H1 (cell line): ENCODE results near the gene ACBD4. TPM values are rescaled to one million over a fixed set of nuclear protein-coding genes. Genes with fewer than 3 reads are reported as not detected.
A peak's percentile ranks its signal among the peaks of the same experiment; 100 is the strongest.

Source experiments
- BACH1 ChIP-seq: IDR thresholded peaks from 2 replicates; pipeline ENCODE4 v1.6.1; 2012; ENCODE audit warnings: low read length, improper control_type of control experiment
- BCL11A ChIP-seq, 2 experiments: IDR thresholded peaks; one replicate each; pipeline ENCODE4 v1.6.1; 2011; ENCODE audit warnings: low read depth in 2 of 2, low read length in 2 of 2, mild to moderate bottlenecking in 2 of 2
- BRCA1 ChIP-seq: IDR thresholded peaks from 2 replicates; pipeline ENCODE4 v1.6.1; 2012; ENCODE audit warnings: low read depth, low read length, improper control_type of control experiment
- CBX8 ChIP-seq: fragments of 300-800, 300-1000 bp; sonication (generic); IDR thresholded peaks from 2 replicates; pipeline ENCODE4 v1.7.1; 2016; ENCODE audit warnings: low read depth, low read length, borderline replicate concordance
- CTBP2 ChIP-seq: IDR thresholded peaks from 2 replicates; pipeline ENCODE4 v1.7.0; 2011; ENCODE audit warnings: borderline replicate concordance, mild to moderate bottlenecking, moderate library complexity, mixed read lengths, low read length; ENCODE audit not compliant: insufficient read depth, insufficient read length
- CTCF ChIP-seq, 3 experiments: IDR thresholded peaks; 1 replicate in 2 of 3; 2 replicates in 1 of 3; pipeline versions ENCODE4 v1.5.1 to v1.6.1; 2011; ENCODE audit warnings: low read length in 3 of 3, mild to moderate bottlenecking in 3 of 3, inconsistent platforms in 2 of 3, low read depth in 1 of 3, moderate library complexity in 1 of 3; ENCODE audit not compliant: insufficient read depth in 1 of 3; ENCODE audit errors: control extremely low read depth in 1 of 3
- E2F6 ChIP-seq: IDR thresholded peaks from 2 replicates; pipeline ENCODE4 v1.6.1; 2012; ENCODE audit warnings: inconsistent platforms
- EP300 ChIP-seq, 2 experiments: IDR thresholded peaks; 1 replicate in 1 of 2; 2 replicates in 1 of 2; pipeline ENCODE4 v1.6.1; 2011 to 2012; ENCODE audit warnings: low read depth in 2 of 2, low read length in 2 of 2, mild to moderate bottlenecking in 2 of 2, borderline replicate concordance in 1 of 2, inconsistent platforms in 1 of 2, moderate library complexity in 1 of 2
- FOSL1 ChIP-seq: IDR thresholded peaks from 2 replicates; pipeline ENCODE4 v1.6.1; 2011; ENCODE audit warnings: mild to moderate bottlenecking, low read depth, low read length, moderate library complexity; ENCODE audit not compliant: insufficient read depth
- GTF2F1 ChIP-seq: IDR thresholded peaks from 2 replicates; pipeline ENCODE4 v1.6.1; 2012; ENCODE audit warnings: low read depth, low read length, improper control_type of control experiment, borderline replicate concordance
- JUN ChIP-seq: IDR thresholded peaks from 2 replicates; pipeline ENCODE4 v1.6.1; 2011; ENCODE audit warnings: low read depth, mild to moderate bottlenecking, improper control_type of control experiment, low read length
- KDM5A ChIP-seq: fragments of 200-600 bp; IDR thresholded peaks from 2 replicates; pipeline ENCODE4 v1.7.1; 2012; ENCODE audit warnings: mild to moderate bottlenecking, low read length, inconsistent platforms, mixed read lengths
- MAFK ChIP-seq: IDR thresholded peaks from 2 replicates; pipeline ENCODE4 v1.6.1; 2012; ENCODE audit warnings: low read depth, mild to moderate bottlenecking, improper control_type of control experiment, low read length
- NANOG ChIP-seq: IDR thresholded peaks from 2 replicates; pipeline ENCODE4 v1.6.1; 2011; ENCODE audit warnings: low read length, low read depth, mild to moderate bottlenecking, inconsistent platforms; ENCODE audit not compliant: insufficient read depth, poor library complexity, severe bottlenecking
- RBBP5 ChIP-seq: IDR thresholded peaks from 2 replicates; pipeline ENCODE4 v1.7.1; 2012; ENCODE audit warnings: low read depth, mild to moderate bottlenecking, inconsistent platforms, low read length, moderate library complexity, borderline replicate concordance
- RXRA ChIP-seq: IDR thresholded peaks from 2 replicates; pipeline ENCODE4 v1.6.1; 2011; ENCODE audit warnings: low read depth, mild to moderate bottlenecking, low read length, moderate library complexity; ENCODE audit not compliant: insufficient read depth
- SIX5 ChIP-seq: IDR thresholded peaks from 2 replicates; pipeline ENCODE4 v1.6.1; 2011; ENCODE audit warnings: mild to moderate bottlenecking, low read depth, low read length
- SUZ12 ChIP-seq: fragments of 200-600 bp; sonication (generic); IDR thresholded peaks from 2 replicates; pipeline ENCODE4 v1.6.1; 2012; ENCODE audit warnings: mild to moderate bottlenecking, inconsistent platforms, low read length, moderate library complexity, mixed read lengths
- TBP ChIP-seq: IDR thresholded peaks from 2 replicates; pipeline ENCODE4 v1.6.1; 2011; ENCODE audit warnings: low read depth, low read length, improper control_type of control experiment
- polyA plus RNA-seq, 7 experiments: library from polyadenylated mRNA; depleted of rRNA in 3 of 7; stranded (reverse) in 5 of 7; unstranded in 2 of 7; fragments of >200 nt in 5 of 7; fragments of 200-250 nt in 2 of 7; gene quantifications; 1 replicate in 5 of 7; 2 replicates in 1 of 7; 4 replicates in 1 of 7; pipeline versions ENCODE4 v1.2.1 to v1.2.3, GENCODE V29; 2011 to 2013; ENCODE audit warnings: missing spikeins in 2 of 7, mixed read lengths in 2 of 7
- total RNA-seq: library from RNA; stranded (reverse); fragmentation: NEBNext Ultra II Directional; extraction: Animal tissue kit (Norgen Biotek cat#: 25700); gene quantifications from 2 replicates; pipeline ENCODE4 v1.2.1, GENCODE V29; 2021

Gene ACBD4
- total and polyA plus RNA-seq, 2 of the 8 experiments (the other 6 are each of a cell fraction or from before 2014, with no cell fraction given): 7.3 to 10.7 TPM

GRCh38 chr17:45135192-45135977 is at the start of gene ACBD4 (continued):
- TF ChIP-seq CTCF (IDR thresholded peaks at IDR 0.05; ENCODE audit: control extremely low read depth in 1 of 3, insufficient read depth in 1 of 3, low read depth in 1 of 3, low read length in 3 of 3): peak; percentile 100
- no peak for TF ChIP-seq RXRA
- TF ChIP-seq GTF2F1: no peak
- TF ChIP-seq CBX8: no peak
- no peak for TF ChIP-seq KDM5A
- TF ChIP-seq SUZ12: no peak
- no peak for TF ChIP-seq NANOG
- peak; percentile 3; the same call in 1 of the 2 replicates for TF ChIP-seq MAFK
- no peak for TF ChIP-seq CTBP2
- TF ChIP-seq BRCA1: no peak
- TF ChIP-seq BACH1: 0 out of 2 replicates have a peak, but pooled peaks have one; percentile 10
- no peak for TF ChIP-seq RBBP5
- TF ChIP-seq EP300 (IDR thresholded peaks at IDR 0.05; ENCODE audit: borderline replicate concordance in 1 of 2, low read depth in 2 of 2, low read length in 2 of 2): peak in 1 of 2 experiments; percentile 41; a peak in 1 of 3 replicates
- TF ChIP-seq TBP: 0 out of 2 replicates have a peak, but pooled peaks have one; percentile 35
- no peak for TF ChIP-seq JUN
- TF ChIP-seq FOSL1: no peak
- TF ChIP-seq BCL11A (IDR thresholded peaks at IDR 0.05; ENCODE audit: low read depth in 2 of 2, low read length in 2 of 2): no peak
- no peak for TF ChIP-seq SIX5
- TF ChIP-seq E2F6: peak; percentile 95
